Measurements from ENCODE around the gene PRKACA. TPM values are rescaled to one million over a fixed set of nuclear protein-coding genes. Genes with fewer than 3 reads are reported as not detected.
"Not testable (repeated sequence)": the region's sequence is repeated elsewhere in the genome, so short reads cannot be mapped to it uniquely, and the experiment has no call there.

PRKACA gene
- polyA plus RNA-seq, 1 experiment, result 17.9 TPM

DNA sequence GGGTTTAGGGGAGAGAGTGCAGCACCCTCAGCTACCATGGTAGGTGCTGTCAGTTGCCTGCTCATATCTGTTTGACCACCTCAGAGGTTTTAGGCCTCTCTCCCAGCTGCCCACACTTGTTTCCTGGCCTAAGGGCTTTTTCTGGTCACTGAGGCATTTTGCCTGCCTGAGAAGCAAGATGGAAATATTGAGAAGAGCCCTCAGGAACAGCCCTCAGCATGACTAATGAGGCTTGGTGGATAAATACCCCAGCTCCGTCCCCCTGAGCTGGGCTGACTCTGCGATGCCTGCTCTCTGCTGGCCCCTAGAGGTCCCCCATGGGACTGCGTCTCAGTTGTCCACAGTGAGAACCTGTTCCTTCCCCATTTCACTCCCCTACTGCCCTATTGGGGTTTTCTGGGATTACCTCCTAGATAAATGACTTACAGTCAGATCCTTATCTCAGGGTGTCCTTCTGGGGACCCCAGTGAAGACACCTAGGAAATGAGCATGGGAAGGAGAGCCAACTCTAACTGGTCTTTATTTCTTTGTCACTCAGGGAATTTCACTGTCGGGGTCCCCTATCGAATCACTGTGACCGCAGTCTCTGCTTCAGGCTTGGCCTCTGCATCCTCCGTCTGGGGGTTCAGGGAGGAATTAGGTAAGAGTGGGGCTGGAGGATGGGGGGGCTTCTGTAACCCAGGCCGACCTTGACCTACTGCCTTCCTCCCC is 69.0 kb downstream of the PRKACA start:
- Histone ChIP-seq H3K9me3 (ENCODE audit: control insufficient read depth, insufficient read depth, low read length) (peaks cover 9% of the 10 kb centered on the region), H3K4me3 (ENCODE audit: low read depth, low read length) (no peak overlapping the region), H3K27ac (ENCODE audit: low read depth, low read length) (no peak overlapping the region), H3K27me3 (ENCODE audit: control insufficient read depth, insufficient read depth, low read length) (no peaks in the 10 kb centered on the region)
- no peak for DNase-seq (ENCODE audit: low read depth, low spot score)
- CTCF ChIA-PET, result interaction anchor here (0.5 to 1.3 kb wide), 8 partner anchors 10 to 127 kb away, joined by 3 to 13 read pairs (median 4); partner anchors contain the start of gene IL27RA
- POLR2A ChIA-PET, result no interaction called here
- TF ChIP-seq, protein P1, sequence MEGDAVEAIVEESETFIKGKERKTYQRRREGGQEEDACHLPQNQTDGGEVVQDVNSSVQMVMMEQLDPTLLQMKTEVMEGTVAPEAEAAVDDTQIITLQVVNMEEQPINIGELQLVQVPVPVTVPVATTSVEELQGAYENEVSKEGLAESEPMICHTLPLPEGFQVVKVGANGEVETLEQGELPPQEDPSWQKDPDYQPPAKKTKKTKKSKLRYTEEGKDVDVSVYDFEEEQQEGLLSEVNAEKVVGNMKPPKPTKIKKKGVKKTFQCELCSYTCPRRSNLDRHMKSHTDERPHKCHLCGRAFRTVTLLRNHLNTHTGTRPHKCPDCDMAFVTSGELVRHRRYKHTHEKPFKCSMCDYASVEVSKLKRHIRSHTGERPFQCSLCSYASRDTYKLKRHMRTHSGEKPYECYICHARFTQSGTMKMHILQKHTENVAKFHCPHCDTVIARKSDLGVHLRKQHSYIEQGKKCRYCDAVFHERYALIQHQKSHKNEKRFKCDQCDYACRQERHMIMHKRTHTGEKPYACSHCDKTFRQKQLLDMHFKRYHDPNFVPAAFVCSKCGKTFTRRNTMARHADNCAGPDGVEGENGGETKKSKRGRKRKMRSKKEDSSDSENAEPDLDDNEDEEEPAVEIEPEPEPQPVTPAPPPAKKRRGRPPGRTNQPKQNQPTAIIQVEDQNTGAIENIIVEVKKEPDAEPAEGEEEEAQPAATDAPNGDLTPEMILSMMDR (IDR thresholded peaks at IDR 0.05; ENCODE audit: low read depth, low read length), result peak; percentile 80

DNA sequence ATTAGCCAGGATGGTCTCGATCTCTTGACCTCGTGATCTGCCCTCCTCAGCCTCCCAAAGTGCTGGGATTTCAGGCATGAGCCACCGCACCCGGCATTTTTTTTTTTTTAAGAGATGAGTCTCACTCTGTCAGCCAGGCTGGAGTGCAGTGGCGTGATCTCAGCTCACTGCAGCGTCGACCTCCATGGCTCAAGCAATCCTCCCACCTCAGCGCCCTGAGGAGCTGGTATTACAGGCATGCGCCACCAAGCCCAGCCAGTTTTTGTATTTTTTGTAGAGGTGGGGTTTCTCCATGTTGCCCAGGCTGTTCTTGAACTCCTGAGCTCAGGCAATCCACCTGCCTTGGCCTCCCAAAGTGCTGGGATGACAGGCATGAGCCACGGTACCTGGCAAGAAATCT is 69.7 kb downstream of the PRKACA start:
- H3K27ac ChIP-seq (ENCODE audit: low read depth, low read length); POLR2A ChIA-PET; H3K9me3 ChIP-seq (ENCODE audit: control insufficient read depth, insufficient read depth, low read length); DNase-seq (ENCODE audit: low read depth, low spot score); H3K27me3 ChIP-seq (ENCODE audit: control insufficient read depth, insufficient read depth, low read length); H3K4me3 ChIP-seq (ENCODE audit: low read depth, low read length): not testable (repeated sequence)
- CTCF ChIA-PET, result interaction anchor here (0.6 to 1.1 kb wide), 6 partner anchors 11 to 1073 kb away, joined by 3 to 6 read pairs (median 3); no protein-coding TSS in a partner anchor

DNA sequence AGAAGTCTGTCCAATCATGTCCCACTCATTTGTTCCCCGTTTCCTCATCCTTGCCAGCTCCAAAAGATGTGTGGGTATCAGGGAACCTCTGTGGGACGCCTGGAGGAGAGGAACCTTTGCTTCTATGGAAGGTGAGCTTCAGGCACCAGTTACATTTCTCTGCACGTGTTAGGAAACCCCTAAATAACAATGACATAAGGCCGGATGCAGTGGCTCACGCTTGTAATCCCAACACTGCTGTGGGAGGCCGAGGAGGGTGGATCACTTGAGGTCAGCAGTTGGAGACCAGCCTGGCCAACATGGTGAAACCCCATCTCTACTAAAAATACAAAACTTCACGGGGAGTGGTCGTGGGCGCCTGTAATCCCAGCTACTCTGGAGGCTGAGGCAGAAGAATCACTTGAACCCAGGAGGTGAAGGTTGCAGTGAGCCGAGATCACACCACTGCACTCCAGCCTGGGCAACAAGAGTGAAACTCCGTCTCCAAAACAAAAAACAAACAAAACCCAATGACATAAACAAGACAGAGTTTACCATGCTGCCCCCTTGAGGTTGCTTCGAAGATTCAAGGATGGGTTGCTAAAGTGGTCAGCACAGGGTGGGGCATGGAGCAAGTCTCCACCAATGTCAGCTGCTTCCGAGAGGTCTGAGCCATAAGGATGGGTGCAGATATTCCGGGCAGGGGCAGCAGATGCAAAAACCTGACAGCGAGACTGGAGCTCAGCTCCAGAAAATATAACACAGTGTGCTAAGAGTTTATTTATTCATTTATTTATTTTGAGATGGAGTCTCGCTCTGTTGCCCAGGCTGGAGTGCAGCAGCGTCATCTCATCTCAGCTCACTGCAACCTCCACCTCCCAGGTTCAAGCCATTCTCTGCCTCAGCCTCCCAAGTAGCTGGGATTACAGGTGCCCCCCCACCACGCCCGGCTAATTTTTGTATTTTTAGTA is 74.6 kb downstream of the PRKACA start:
- DNase-seq (ENCODE audit: low read depth, low spot score); H3K4me3 ChIP-seq (ENCODE audit: low read depth, low read length); H3K27me3 ChIP-seq (ENCODE audit: control insufficient read depth, insufficient read depth, low read length); POLR2A ChIA-PET; H3K9me3 ChIP-seq (ENCODE audit: control insufficient read depth, insufficient read depth, low read length); H3K27ac ChIP-seq (ENCODE audit: low read depth, low read length): not testable (repeated sequence)
- TF ChIP-seq, protein P1 (IDR thresholded peaks at IDR 0.05; ENCODE audit: low read depth, low read length), result peak; percentile 52; the same call in 1 of the 2 replicates
- CTCF ChIA-PET, result interaction anchor here (0.6 to 2.2 kb wide), 10 partner anchors 8 to 414 kb away, joined by 3 to 12 read pairs (median 3); partner anchors contain the start of gene IL27RA

Other genes starting within 250 kb of the PRKACA start
- gene NANOS3, start 240.6 kb downstream of the PRKACA start, polyA plus RNA-seq (2011; rRNA removed), result 0.36 and 0.37 TPM in 2 replicates
- 0.12 and 0.17 TPM in 2 replicates for gene BRME1, start 211.6 kb downstream of the PRKACA start, polyA plus RNA-seq (2011; rRNA removed)
- 5.1 and 6.7 TPM in 2 replicates for gene CC2D1A, start 211.6 kb downstream of the PRKACA start, polyA plus RNA-seq (2011; rRNA removed)
- 2.8 and 3.4 TPM in 2 replicates for gene PODNL1, start 179.3 kb downstream of the PRKACA start, polyA plus RNA-seq (2011; rRNA removed)
- gene DCAF15, start 165.3 kb downstream of the PRKACA start, polyA plus RNA-seq (2011; rRNA removed), result 6.1 and 7.3 TPM in 2 replicates
- 0.38 and 0.63 TPM in 2 replicates for gene RFX1, start 111.4 kb downstream of the PRKACA start, polyA plus RNA-seq (2011; rRNA removed)
- not detected in 2 replicates for gene RLN3, start 89.6 kb downstream of the PRKACA start, polyA plus RNA-seq (2011; rRNA removed)
- gene IL27RA, start 86.0 kb downstream of the PRKACA start, polyA plus RNA-seq (2011; rRNA removed), result 4.5 and 5.4 TPM in 2 replicates
- gene PALM3, start 55.7 kb downstream of the PRKACA start, polyA plus RNA-seq (2011; rRNA removed), result 0.43 and 0.51 TPM in 2 replicates
- gene MISP3, start 45.0 kb downstream of the PRKACA start, polyA plus RNA-seq (2011; rRNA removed), result 0.27 and 0.56 TPM in 2 replicates
- not detected in 2 replicates for gene C19orf67, start 32.0 kb downstream of the PRKACA start, polyA plus RNA-seq (2011; rRNA removed)
- 5.1 and 6.5 TPM in 2 replicates for gene SAMD1, start 27.0 kb downstream of the PRKACA start, polyA plus RNA-seq (2011; rRNA removed)
- 2.8 and 2.9 TPM in 2 replicates for gene ASF1B, start 18.8 kb upstream of the PRKACA start, polyA plus RNA-seq (2011; rRNA removed)
- 2.0 and 2.9 TPM in 2 replicates for gene ADGRL1, start 88.4 kb upstream of the PRKACA start, polyA plus RNA-seq (2011; rRNA removed)